Pancreas (tissue), 10 donors: ENCODE measurements around the gene MCTP2. TPM values are rescaled to one million over a fixed set of nuclear protein-coding genes. Genes with fewer than 3 reads are reported as not detected.

Experiments used
- ATAC-seq, 4 donors: fragments of 200-7000 bp; cut with Tn5 transposase; one replicate each; pipeline versions ENCODE4 v1.8.0 to v1.9.1; 2020; ENCODE audit warnings: mild to moderate bottlenecking in 4 of 4, moderate library complexity in 4 of 4
- DNase-seq, 6 donors: peaks; one replicate each; pipeline ENCODE4 v3.0.0-alpha.2; 2020
- FAIRE-seq: peaks from 2 replicates; lab custom pipeline; 2012; peaks lifted over from hg19 to GRCh38; lab: Jason Lieb, UNC
- H3K27ac ChIP-seq, 4 donors: fragments of 200-600 bp; sonication (generic); 1 replicate in 3 of 4; 2 replicates in 1 of 4; pipeline versions ENCODE4 v1.5.0 to v1.8.0; 2020
- H3K27me3 ChIP-seq, 4 donors: fragments of 200-600 bp; one replicate each; pipeline ENCODE4 v1.8.0; 2021
- H3K36me3 ChIP-seq, 3 donors: fragments of 200-600 bp; sonication (generic) in 1 of 3; one replicate each; pipeline versions ENCODE4 v1.5.0 to v1.8.0; 2020 to 2021
- H3K4me1 ChIP-seq, 3 donors: fragments of 200-600 bp; one replicate each; pipeline ENCODE4 v1.8.0; 2021
- H3K4me3 ChIP-seq, 4 donors: fragments of 200-600 bp; sonication (generic) in 2 of 4; one replicate each; pipeline versions ENCODE4 v1.5.0 to v1.8.0; 2020 to 2021
- H3K9me3 ChIP-seq, 4 donors: fragments of 200-600 bp; one replicate each; pipeline ENCODE4 v1.8.0; 2021
- WGBS, 2 donors: extraction: QIAGEN DNeasy Blood & Tissue Kit; methylation state at CpG; one replicate each; pipeline ENCODE4 v1.1.7; 2013; 5-methylcytosine and 5-hydroxymethylcytosine counted together
- intact Hi-C, 3 donors: fragments of 100-400 bp; cut with DNase I; formaldehyde crosslinking; loops; one replicate each; pipeline versions ENCODE4 v1.11.1 to v1.14.2; 2022
- polyA plus RNA-seq, 2 donors: library from polyadenylated mRNA; stranded (reverse); fragments of 200-250 nt; gene quantifications; one replicate each; pipeline ENCODE4 v1.2.3, GENCODE V29; 2013
- total RNA-seq, 6 donors: library from RNA; stranded (reverse); fragmentation: NEBNext Ultra II Directional in 4 of 6; extraction: Animal tissue kit (Norgen Biotek cat#: 25700) in 4 of 6; gene quantifications; one replicate each; pipeline versions ENCODE4 v1.2.1 to v1.2.4, GENCODE V29; 2021 to 2023
- TF ChIP-seq, protein P1 (sequence below), 4 donors: fragments of 200-600 bp; sonication (generic) in 3 of 4; IDR thresholded peaks; one replicate each; pipeline versions ENCODE4 v1.5.0 to v1.8.0; 2021; ENCODE audit warnings: antibody characterized with exemption in 4 of 4
- donor health status: healthy with polysubstance abuse.
- donor health status: DM: no; HTN: no; CAD: no; lungs with moderate emphysema.
- donor health status: DM: no; HTN: no; CAD: no.
- donor health status: control.
- donor health status: control.
- donor health status: Bipolar disorder and iron deficiency.
- donor health status: DM: yes; HTN: yes; CAD: no.
- donor health status: DM: no; HTN: no; CAD: no.
- donor health status: DM: no; HTN: no; CAD: no.
- donor health status: DM: yes; HTN: yes; CAD: no.

The MCTP2 gene
- total and polyA plus RNA-seq, 8 donors, result 3.7 to 21.4 (median 14.7) TPM

DNA sequence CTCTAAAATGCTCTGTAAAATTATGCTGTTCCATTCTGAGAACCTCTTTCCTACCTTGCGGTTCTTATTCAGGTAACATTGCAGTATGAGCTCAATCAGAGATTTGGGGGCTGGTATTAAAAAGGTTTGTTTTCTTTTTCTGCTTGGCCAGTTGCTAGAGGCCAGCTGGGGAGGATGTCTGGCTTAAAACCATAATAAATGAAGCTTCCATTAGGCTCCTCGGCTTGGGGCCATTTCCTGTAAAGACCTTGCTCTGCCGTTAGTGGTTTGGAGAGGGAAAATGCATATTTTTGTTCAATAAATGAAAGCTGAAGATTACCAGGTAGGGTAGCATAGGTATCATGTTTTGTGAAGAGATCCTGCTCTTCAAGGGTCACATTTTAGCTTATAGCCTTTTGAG is 55.2 kb downstream of the MCTP2 start:
- intact Hi-C loops, result loop anchor here in 1 of 3 donors (10.0 kb wide), 1 partner anchor 52 kb away; the partner anchor contains the start of gene MCTP2
- Histone ChIP-seq H3K36me3 (no peaks in the 10 kb centered on the region), H3K4me3 (no peak overlapping the region), H3K27ac (no peak overlapping the region), H3K4me1 (no peaks in the 10 kb centered on the region), H3K27me3 (no peaks in the 10 kb centered on the region), H3K9me3 (no peaks in the 10 kb centered on the region)
- WGBS, 2 donors, result 74 to 77% methylated on average over 3 of the region's 3 CpGs
- FAIRE-seq (no peak), ATAC-seq (peak in 1 of 4 donors; percentile 45), DNase-seq (no peak)
- TF ChIP-seq, protein P1, sequence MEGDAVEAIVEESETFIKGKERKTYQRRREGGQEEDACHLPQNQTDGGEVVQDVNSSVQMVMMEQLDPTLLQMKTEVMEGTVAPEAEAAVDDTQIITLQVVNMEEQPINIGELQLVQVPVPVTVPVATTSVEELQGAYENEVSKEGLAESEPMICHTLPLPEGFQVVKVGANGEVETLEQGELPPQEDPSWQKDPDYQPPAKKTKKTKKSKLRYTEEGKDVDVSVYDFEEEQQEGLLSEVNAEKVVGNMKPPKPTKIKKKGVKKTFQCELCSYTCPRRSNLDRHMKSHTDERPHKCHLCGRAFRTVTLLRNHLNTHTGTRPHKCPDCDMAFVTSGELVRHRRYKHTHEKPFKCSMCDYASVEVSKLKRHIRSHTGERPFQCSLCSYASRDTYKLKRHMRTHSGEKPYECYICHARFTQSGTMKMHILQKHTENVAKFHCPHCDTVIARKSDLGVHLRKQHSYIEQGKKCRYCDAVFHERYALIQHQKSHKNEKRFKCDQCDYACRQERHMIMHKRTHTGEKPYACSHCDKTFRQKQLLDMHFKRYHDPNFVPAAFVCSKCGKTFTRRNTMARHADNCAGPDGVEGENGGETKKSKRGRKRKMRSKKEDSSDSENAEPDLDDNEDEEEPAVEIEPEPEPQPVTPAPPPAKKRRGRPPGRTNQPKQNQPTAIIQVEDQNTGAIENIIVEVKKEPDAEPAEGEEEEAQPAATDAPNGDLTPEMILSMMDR (IDR thresholded peaks at IDR 0.05), result no peak

DNA sequence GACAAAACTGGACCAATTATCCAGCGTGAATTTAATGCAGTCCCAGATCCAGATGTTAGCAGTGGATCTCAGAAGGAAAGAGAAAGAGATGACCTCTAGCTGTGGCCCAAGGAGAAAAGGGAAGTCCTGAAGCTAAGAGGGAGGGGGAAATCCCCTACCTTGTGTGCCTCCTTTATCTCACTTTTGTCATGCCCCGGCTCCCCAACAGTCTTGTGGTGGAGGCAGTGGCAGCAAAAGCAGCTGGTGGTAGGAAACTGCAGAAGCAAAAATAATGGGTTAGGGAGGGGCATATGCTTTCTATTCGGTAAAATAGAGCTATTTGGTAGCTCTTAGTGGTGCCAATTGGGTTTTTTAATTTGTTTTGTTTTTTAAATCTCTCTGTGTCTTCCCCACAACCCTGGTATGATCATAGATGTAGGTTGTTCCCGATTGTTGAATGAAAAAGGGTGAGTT is 56.5 kb downstream of the MCTP2 start:
- no peak overlapping the region for H3K27ac ChIP-seq
- WGBS, 2 donors, result 77 to 80% methylated on average over 4 of the region's 4 CpGs
- no peaks in the 10 kb centered on the region for H3K27me3 ChIP-seq
- intact Hi-C loops, result loop anchor here in 1 of 3 donors (10.0 kb wide), 1 partner anchor 53 kb away; the partner anchor contains the start of gene MCTP2
- DNase-seq, result no peak
- no peak for FAIRE-seq
- TF ChIP-seq, protein P1 (IDR thresholded peaks at IDR 0.05), result no peak
- H3K36me3 ChIP-seq, result no peaks in the 10 kb centered on the region
- peaks cover 3 to 5% (median 3%) of the 10 kb centered on the region in 3 donors for H3K4me1 ChIP-seq
- H3K4me3 ChIP-seq, result no peak overlapping the region
- peak in 2 of 4 donors; percentile 55 to 76 for ATAC-seq
- H3K9me3 ChIP-seq, result no peaks in the 10 kb centered on the region

DNA sequence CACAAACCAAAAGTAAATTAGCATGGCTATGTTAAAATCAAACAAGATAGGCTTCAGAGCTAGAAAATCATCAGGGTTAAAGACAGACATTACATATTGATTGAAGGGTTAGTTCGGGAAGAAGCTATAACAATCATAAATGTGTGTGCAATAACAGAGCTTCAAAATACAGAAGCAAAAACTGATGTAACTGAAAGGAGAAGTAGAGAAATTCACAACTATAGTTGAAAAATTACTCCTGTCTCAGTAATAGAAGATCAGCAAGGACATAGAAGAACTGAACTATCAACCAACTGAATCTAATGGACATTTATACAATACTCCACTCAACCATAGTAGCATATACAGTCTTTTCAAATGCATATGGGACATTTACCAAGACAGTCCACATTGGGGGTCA is 59.4 kb downstream of the MCTP2 start:
- ATAC-seq, result no peak
- FAIRE-seq, result no peak

DNA sequence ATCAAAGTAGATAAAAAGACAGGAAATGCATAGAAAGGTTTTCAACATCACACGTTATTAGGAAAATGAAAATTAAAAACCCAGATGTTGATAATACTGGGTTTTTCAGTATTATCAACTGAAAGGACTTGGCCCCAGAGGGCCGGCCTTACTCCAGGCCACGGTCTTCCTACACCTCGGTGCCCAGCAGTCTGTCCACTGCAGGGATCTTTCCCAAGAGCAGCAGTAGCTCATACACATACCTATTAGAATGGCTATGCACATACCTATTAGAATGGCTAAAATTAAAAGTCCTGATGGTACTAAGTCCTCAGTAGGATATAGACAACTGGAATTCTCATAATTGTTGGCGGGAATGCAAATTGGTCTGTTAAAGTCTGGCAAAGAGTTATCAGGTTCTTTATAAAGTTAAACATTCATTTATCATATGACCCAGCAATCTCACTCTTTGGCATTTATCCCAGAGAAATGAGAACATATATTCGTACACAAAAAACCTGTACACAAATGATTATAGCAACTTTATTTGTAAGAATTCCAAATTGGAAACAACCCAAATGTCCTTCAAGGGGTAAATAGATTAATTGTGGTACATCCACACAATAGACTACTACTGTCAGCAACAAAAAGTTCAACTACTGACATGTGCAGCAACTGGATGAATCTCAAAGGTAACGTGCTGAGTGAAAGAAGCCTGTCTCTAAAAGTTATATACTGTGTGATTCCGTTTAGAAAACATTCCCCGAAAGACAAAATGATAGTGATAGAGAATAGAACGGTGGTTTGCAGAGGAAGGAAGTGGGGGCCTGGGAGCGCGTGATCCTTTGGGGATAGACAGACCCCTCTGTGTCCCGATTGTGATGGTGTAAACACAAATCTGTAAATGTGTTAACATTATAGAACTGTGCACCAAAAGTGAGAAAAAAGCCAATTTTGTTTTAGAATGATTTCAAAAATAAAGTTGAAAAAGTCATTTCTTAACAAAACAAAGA is 62.3 kb downstream of the MCTP2 start:
- FAIRE-seq (peak; percentile 85), DNase-seq (no peak), ATAC-seq (peak; percentile 75 to 88 (median 84))
- TF ChIP-seq, protein P1 (IDR thresholded peaks at IDR 0.05), result no peak
- Histone ChIP-seq H3K27me3 (no peaks in the 10 kb centered on the region), H3K9me3 (no peaks in the 10 kb centered on the region), H3K36me3 (no peaks in the 10 kb centered on the region), H3K4me3 (no peak overlapping the region), H3K27ac (peak overlapping the region in 2 of 4 donors; percentile 29 to 60), H3K4me1 (peaks cover 8 to 19% (median 13%) of the 10 kb centered on the region in 3 donors)
- WGBS, 2 donors, result 38 to 40% methylated on average over 13 of the region's 13 CpGs
- intact Hi-C loops, result no loop called here

More for the DNA sequence above, 59.4 kb downstream of the MCTP2 start:
- TF ChIP-seq, protein P1 (IDR thresholded peaks at IDR 0.05), result no peak
- no peaks in the 10 kb centered on the region for H3K27me3 ChIP-seq
- peaks cover 8 to 19% (median 13%) of the 10 kb centered on the region in 3 donors for H3K4me1 ChIP-seq
- no peaks in the 10 kb centered on the region for H3K36me3 ChIP-seq
- WGBS, 2 donors, result 89 to 93% methylated on average over 1 of the region's 1 CpG
- no peak for DNase-seq
- intact Hi-C loops, result no loop called here
- no peak overlapping the region for H3K27ac ChIP-seq
- H3K4me3 ChIP-seq, result no peak overlapping the region
- H3K9me3 ChIP-seq, result no peaks in the 10 kb centered on the region
